ENCODE measurements around the gene SLC34A2. TPM values are rescaled to one million over a fixed set of nuclear protein-coding genes. Genes with fewer than 3 reads are reported as not detected.

The SLC34A2 gene
- total RNA-seq, 1 donor from 2014 or later, result 2.1 TPM

DNA sequence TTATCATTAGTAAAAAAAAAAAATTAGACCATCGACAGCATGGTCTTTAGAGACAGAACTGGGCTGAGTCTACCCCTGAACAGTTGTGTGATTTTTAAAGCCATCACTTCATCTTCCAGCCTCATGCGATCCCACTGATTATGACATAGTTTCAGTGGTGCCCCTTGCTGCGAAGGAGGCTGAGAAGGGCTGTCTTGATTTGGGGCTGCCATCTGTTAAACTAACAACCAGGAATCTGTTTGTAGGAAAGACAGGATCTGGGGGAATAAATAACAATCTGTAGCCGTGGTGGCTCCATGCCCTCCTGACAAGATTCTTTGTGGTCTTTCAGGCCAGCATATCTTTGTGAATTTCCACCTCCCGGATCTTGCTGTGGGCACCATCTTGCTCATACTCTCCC, 17.1 kb downstream of the SLC34A2 start:
- Mint-ChIP-seq H3K27ac (ENCODE audit: unreplicated experiment) (no peak overlapping the region), H3K27me3 (ENCODE audit: unreplicated experiment) (peaks cover 4% of the 10 kb centered on the region), H3K4me3 (ENCODE audit: unreplicated experiment) (no peak overlapping the region), H3K4me1 (ENCODE audit: low read depth, unreplicated experiment) (no peaks in the 10 kb centered on the region), H3K9me3 (ENCODE audit: unreplicated experiment) (peaks cover 3% of the 10 kb centered on the region), H3K36me3 (ENCODE audit: unreplicated experiment) (no peaks in the 10 kb centered on the region)
- DNase-seq, result no peak
- TF ChIP-seq, protein P1, sequence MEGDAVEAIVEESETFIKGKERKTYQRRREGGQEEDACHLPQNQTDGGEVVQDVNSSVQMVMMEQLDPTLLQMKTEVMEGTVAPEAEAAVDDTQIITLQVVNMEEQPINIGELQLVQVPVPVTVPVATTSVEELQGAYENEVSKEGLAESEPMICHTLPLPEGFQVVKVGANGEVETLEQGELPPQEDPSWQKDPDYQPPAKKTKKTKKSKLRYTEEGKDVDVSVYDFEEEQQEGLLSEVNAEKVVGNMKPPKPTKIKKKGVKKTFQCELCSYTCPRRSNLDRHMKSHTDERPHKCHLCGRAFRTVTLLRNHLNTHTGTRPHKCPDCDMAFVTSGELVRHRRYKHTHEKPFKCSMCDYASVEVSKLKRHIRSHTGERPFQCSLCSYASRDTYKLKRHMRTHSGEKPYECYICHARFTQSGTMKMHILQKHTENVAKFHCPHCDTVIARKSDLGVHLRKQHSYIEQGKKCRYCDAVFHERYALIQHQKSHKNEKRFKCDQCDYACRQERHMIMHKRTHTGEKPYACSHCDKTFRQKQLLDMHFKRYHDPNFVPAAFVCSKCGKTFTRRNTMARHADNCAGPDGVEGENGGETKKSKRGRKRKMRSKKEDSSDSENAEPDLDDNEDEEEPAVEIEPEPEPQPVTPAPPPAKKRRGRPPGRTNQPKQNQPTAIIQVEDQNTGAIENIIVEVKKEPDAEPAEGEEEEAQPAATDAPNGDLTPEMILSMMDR (IDR thresholded peaks at IDR 0.05; ENCODE audit: partially characterized antibody, unreplicated experiment), result no peak

DNA sequence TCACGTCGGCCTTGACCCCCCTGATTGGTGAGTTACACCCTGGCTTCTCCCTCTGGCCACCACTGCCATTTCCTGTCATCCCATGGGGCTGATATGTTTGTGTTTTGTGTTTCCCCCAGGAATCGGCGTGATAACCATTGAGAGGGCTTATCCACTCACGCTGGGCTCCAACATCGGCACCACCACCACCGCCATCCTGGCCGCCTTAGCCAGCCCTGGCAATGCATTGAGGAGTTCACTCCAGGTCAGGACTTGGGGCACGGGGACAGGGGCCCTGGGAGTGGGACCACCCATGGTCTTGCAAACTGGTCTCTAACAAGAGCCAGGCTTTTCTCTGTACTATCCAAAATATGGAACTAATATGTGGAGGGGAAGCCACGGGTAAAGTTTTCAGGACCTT, 18.7 kb downstream of the SLC34A2 start:
- peaks cover 1% of the 10 kb centered on the region for H3K9me3 Mint-ChIP-seq (ENCODE audit: unreplicated experiment)
- TF ChIP-seq, protein P1 (IDR thresholded peaks at IDR 0.05; ENCODE audit: partially characterized antibody, unreplicated experiment), result no peak
- no peak for DNase-seq
- H3K27ac Mint-ChIP-seq (ENCODE audit: unreplicated experiment), result no peak overlapping the region
- H3K4me1 Mint-ChIP-seq (ENCODE audit: low read depth, unreplicated experiment), result no peaks in the 10 kb centered on the region
- H3K27me3 Mint-ChIP-seq (ENCODE audit: unreplicated experiment), result peaks cover 7% of the 10 kb centered on the region
- H3K36me3 Mint-ChIP-seq (ENCODE audit: unreplicated experiment), result no peaks in the 10 kb centered on the region
- H3K4me3 Mint-ChIP-seq (ENCODE audit: unreplicated experiment), result no peak overlapping the region

DNA sequence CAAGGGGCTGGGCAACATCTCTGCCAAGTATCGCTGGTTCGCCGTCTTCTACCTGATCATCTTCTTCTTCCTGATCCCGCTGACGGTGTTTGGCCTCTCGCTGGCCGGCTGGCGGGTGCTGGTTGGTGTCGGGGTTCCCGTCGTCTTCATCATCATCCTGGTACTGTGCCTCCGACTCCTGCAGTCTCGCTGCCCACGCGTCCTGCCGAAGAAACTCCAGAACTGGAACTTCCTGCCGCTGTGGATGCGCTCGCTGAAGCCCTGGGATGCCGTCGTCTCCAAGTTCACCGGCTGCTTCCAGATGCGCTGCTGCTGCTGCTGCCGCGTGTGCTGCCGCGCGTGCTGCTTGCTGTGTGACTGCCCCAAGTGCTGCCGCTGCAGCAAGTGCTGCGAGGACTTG, 20.6 kb downstream of the SLC34A2 start:
- no peaks in the 10 kb centered on the region for H3K36me3 Mint-ChIP-seq (ENCODE audit: unreplicated experiment)
- no peaks in the 10 kb centered on the region for H3K4me1 Mint-ChIP-seq (ENCODE audit: low read depth, unreplicated experiment)
- H3K27ac Mint-ChIP-seq (ENCODE audit: unreplicated experiment), result no peak overlapping the region
- H3K27me3 Mint-ChIP-seq (ENCODE audit: unreplicated experiment), result peaks cover 7% of the 10 kb centered on the region
- no peak for DNase-seq
- peaks cover 1% of the 10 kb centered on the region for H3K9me3 Mint-ChIP-seq (ENCODE audit: unreplicated experiment)
- no peak overlapping the region for H3K4me3 Mint-ChIP-seq (ENCODE audit: unreplicated experiment)
- TF ChIP-seq, protein P1 (IDR thresholded peaks at IDR 0.05; ENCODE audit: partially characterized antibody, unreplicated experiment), result no peak

DNA sequence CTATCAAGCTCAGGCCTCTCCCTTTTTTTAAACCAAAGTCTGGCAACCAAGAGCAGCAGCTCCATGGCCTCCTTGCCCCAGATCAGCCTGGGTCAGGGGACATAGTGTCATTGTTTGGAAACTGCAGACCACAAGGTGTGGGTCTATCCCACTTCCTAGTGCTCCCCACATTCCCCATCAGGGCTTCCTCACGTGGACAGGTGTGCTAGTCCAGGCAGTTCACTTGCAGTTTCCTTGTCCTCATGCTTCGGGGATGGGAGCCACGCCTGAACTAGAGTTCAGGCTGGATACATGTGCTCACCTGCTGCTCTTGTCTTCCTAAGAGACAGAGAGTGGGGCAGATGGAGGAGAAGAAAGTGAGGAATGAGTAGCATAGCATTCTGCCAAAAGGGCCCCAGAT, 21.5 kb downstream of the SLC34A2 start:
- no peaks in the 10 kb centered on the region for H3K36me3 Mint-ChIP-seq (ENCODE audit: unreplicated experiment)
- TF ChIP-seq, protein P1 (IDR thresholded peaks at IDR 0.05; ENCODE audit: partially characterized antibody, unreplicated experiment), result no peak
- no peak overlapping the region for H3K4me3 Mint-ChIP-seq (ENCODE audit: unreplicated experiment)
- no peaks in the 10 kb centered on the region for H3K4me1 Mint-ChIP-seq (ENCODE audit: low read depth, unreplicated experiment)
- DNase-seq, result no peak
- H3K27ac Mint-ChIP-seq (ENCODE audit: unreplicated experiment), result no peak overlapping the region
- peaks cover 7% of the 10 kb centered on the region for H3K27me3 Mint-ChIP-seq (ENCODE audit: unreplicated experiment)
- H3K9me3 Mint-ChIP-seq (ENCODE audit: unreplicated experiment), result peaks cover 1% of the 10 kb centered on the region

DNA sequence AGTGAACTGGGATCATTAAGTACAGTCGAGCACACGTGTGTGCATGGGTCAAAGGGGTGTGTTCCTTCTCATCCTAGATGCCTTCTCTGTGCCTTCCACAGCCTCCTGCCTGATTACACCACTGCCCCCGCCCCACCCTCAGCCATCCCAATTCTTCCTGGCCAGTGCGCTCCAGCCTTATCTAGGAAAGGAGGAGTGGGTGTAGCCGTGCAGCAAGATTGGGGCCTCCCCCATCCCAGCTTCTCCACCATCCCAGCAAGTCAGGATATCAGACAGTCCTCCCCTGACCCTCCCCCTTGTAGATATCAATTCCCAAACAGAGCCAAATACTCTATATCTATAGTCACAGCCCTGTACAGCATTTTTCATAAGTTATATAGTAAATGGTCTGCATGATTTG, 22.3 kb downstream of the SLC34A2 start:
- DNase-seq, result no peak
- H3K36me3 Mint-ChIP-seq (ENCODE audit: unreplicated experiment), result no peaks in the 10 kb centered on the region
- H3K4me1 Mint-ChIP-seq (ENCODE audit: low read depth, unreplicated experiment), result no peaks in the 10 kb centered on the region
- H3K9me3 Mint-ChIP-seq (ENCODE audit: unreplicated experiment), result peaks cover 1% of the 10 kb centered on the region
- no peak overlapping the region for H3K27ac Mint-ChIP-seq (ENCODE audit: unreplicated experiment)
- TF ChIP-seq, protein P1 (IDR thresholded peaks at IDR 0.05; ENCODE audit: partially characterized antibody, unreplicated experiment), result no peak
- no peak overlapping the region for H3K4me3 Mint-ChIP-seq (ENCODE audit: unreplicated experiment)
- peaks cover 7% of the 10 kb centered on the region for H3K27me3 Mint-ChIP-seq (ENCODE audit: unreplicated experiment)

Data from glutamatergic neuron (in vitro differentiated cells).